Stimulated activated CD4-positive, alpha-beta T cell treated with anti-CD3 and anti-CD28 coated beads, Interleukin-4, amount 100 ng/mL, for 4 hours (primary cell): ENCODE results near the gene RAB21.
"Not testable (repeated sequence)": the region's sequence is repeated elsewhere in the genome, so short reads cannot be mapped to it uniquely, and the experiment has no call there.

Experiments
- DNase-seq, 2 experiments: peaks; one replicate each; pipeline ENCODE4 v3.0.0-alpha.2; 2020

Gene RAB21

DNA sequence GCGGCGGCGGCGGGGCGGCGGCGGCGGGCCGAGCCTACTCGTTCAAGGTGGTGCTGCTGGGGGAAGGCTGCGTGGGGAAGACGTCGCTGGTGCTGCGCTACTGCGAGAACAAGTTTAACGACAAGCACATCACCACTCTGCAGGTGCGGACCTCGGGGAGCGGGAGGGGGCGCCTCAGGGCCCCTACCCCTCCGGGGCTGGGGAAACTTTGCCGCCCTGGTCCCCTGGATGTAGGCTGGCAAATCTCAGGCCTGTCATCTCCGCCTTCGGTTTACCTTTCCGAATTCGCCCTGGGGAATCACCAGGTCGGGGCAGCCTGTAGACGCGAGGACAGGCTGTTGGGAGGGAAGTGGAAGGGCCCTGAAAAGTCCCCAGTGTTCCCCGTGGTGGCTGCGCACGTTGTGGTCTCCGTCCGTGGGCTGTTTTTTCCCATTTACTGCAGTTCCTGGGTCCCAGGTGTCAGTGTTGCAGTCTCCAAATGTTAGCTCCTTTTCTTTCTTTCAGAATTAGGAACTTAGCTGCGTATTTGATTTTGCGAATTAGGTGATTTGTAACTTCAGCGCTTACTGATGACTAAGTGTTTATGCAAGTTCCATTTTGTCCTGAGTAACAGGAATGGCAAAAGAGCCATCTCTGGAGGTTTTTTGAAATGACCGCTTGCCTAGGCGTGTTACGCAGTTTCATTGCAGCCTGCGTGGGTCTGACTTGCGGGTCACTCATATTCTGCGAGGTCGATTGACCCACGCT is 656 bp downstream of the RAB21 start:
- peak; percentile 48 to 57 for DNase-seq

GRCh38 chr12:71756054-71756690 is 1.5 kb downstream of the RAB21 start:
- DNase-seq = no peak

DNA sequence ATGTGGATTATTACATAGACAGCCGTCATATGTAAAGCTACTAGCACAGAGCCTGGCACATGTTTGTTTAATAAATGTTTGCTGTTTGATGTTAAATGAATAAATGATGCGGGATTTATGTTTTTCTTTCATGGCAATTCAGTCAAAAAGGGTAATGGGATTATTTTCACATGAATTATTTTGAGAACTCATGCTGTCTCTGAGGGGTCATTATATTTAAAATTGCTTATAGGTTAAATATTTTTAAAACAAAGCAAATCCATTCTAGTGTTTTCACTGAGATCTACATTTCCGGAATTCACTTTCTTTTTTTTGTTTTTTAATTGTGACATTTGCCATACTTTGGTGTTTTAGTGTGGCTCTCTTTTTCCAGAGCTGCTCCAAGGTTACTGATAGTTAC is 5.3 kb downstream of the RAB21 start:
- DNase-seq = no peak

DNA sequence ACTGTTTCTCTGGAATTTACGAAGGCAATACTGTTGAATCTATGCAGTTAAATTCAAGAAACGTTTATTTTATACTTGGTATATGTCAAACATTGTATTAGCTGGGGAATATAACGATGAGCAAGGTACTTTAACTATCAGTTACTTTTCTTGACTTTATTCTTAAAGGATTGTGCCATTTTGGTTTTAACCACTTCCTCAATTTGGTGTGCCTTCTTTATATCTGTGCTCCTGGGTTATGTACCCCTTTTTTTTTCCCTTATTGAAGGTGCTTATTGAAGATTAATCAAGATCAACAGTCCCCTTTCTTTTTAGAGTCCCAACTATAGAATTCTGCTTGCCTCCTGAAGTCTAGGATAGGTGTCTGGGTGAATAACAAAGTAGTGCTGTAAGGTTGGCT is 5.8 kb downstream of the RAB21 start:
- no peak for DNase-seq

- not testable (repeated sequence) for DNase-seq
These were observed 6.7 kb downstream of the RAB21 start for GRCh38 chr12:71761354-71761753.

DNA sequence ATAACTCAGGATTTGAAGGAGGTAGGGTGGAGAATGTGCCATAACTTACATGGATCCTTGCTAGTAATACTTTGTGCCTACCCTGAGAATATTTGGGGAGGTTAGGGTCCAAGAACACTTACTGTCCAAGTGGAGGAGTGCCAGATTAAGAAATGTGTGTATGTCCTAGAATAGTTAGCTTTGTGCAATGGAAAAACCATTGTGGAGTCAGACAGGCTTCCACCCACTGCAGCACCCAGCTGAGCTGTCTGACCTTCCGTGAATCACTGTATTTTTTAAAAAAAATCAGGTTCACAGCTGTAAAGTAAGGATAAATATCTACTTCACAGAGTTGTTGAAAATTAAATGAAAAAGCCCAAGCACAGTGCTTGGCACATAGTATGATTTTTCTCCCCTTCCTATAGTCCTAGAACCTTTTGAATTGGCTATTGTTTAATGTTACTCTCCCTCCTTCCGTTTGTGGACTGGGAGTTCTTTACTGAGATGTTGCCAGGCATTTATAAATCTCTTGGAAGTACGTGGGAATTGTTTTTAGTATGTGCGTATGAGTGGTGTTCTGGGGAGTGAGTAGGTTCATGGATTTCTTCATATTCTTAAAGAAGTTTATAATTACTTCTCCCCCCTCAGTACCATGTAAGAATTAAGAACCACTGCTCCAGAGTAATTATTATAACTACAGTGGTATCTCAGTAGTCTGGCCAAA is 9.2 kb downstream of the RAB21 start:
- peak in 1 of 2 experiments; percentile 12 for DNase-seq

DNA sequence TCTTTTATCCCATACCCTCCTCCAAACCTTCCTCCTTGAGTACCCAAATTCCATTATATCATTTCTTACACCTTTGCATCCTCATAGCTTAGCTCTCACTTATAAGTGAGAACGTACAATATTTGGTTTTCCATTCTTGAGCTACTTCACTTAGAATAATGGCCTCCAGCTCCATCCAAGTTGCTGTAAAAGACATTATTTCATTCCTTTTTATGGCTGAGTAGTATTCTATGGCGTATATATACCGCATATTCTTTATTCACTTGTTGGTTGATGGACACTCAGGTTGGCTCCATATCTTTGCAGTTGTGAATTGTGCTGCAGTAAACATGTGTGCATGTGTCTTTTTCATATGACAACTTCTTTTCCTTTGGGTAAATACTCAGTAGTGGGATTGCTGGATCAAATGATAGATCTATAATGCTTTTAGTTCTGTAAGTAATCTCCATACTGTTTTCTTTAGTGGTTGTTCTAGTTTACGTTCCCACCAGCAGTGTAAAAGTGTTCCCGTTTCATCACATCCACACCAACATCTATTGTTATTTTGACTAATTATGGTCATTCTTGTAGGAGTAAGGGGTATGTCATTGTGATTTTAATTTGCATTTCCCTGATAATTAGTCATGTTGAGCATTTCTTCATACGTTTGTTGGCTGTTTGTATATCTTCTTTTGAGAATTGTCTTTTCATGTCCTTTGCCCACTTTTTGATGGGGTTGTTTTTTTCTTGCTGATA is 10.1 kb downstream of the RAB21 start:
- DNase-seq = no peak

DNA sequence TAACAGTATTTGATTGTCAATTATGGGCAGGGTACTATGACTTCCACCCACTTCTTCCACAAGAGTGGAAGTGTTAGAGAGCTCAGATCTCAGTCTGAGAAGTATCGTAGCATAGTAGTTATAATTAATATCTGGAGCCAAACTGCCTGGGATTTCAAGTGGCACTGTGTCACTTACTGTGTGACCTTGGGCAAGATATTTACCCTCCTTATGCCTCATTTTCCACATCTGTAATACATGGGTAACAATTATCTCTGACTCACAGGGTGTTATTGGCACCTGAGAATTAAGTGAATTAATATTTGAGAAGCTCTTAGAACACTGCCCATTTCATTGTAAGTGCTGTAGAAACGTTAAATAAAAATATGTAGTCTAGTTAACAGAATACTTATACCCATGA is 11.5 kb downstream of the RAB21 start:
- no peak for DNase-seq

DNA sequence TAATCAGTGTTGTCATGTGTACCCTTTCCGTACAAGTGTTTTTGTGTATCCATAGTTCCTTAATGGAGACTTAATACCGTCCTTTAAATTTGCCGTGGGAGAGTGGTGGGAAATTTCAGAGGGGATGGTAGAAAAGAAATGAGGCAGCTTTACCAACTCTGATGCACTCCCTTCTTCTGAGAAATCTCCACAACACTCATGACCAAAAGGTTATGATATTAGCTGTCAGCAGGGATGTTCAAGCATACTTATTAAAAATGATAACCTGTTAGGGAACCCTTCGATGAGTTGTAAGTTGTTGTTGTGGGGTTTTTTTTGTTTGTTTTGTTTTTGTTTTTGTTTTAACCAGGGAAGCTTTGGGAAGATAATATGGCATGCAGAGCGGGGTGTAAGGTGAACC is 12.5 kb downstream of the RAB21 start:
- DNase-seq = no peak

GRCh38 chr12:71768900-71769299 is 14.2 kb downstream of the RAB21 start:
- DNase-seq = no peak

DNA sequence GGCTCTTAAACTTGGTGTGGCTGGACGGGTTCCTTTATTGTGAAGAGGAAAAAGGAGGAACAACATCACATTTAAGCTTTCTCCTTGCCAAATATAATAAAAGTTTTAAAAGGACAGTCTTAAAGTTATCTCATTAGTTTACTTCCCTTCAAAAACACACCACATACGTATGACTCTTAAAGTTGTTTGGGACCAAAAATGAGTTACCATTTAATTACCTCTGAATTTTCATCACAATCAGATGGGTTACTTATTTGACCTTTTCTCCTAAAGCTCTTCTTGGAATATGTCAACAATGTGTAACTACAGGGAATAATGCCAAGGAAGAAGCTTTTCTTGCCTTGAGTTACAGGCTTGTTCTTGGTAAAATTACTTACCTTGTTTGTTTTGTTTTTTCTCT is 16.4 kb downstream of the RAB21 start:
- DNase-seq = no peak

DNA sequence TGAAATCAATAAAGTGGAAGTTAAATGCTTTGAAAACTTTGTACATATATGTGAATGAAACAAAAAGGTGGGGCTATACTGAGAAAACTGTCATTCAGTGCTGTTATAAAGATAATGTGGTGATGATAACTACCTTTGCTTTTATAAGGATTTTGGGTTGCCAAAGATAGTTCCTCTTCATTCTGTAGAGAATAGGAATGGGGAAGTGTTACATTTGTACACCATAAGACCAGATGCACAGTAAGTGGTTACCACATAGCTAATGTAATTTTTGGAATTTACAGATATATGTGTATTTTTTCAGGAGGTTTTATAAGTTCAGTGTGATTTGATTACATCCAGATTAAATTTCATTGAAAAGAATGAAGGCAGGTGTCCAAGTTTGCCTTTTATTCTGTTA is 18.1 kb downstream of the RAB21 start:
- no peak for DNase-seq

GRCh38 chr12:71780237-71780822 is 25.7 kb downstream of the RAB21 start:
- peak; percentile 8 to 23 for DNase-seq

- no peak for DNase-seq
These were observed 27.4 kb downstream of the RAB21 start for GRCh38 chr12:71782017-71782416.

DNA sequence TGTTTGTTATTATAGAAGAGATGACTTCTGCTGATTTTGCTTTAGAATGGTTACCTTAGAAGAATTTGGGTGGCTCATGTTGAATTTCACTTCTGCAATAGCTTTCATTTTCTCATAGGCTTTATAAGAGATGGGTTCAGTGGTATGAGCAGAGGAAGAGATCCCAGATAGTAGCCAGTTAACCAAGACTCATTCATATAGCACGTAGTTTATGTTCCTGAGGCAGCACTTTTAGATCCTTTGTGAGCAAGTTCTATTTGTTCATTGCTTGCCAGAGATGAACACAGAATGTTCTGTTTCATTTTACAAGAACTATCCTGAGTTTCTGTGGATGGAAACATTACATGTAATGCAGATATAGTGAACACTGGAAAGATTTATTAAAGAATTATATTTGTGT is 32.2 kb downstream of the RAB21 start:
- no peak for DNase-seq

GRCh38 chr12:71787580-71787979 is 32.9 kb downstream of the RAB21 start:
- DNase-seq = no peak

DNA sequence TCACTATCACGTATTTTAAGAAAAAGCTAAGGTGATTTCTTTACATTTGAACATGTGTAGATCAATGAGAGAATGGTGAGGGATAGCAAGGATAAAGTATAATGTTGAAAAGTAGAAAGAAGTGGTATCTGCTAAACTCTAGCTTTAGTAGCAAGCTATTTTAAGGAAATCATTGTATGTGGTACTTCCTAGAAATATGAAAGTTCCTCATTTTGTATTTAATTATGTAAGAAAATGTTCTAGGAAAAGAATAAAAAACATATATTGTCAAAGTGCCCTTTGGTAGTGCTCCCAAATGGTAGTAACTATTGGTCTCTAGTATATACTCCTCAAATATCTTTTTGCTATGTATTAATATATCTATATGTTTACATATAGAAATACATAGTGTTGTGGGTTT is 35.7 kb downstream of the RAB21 start:
- no peak for DNase-seq

- DNase-seq = no peak
These were observed 36.9 kb downstream of the RAB21 start for GRCh38 chr12:71791473-71792150.

DNA sequence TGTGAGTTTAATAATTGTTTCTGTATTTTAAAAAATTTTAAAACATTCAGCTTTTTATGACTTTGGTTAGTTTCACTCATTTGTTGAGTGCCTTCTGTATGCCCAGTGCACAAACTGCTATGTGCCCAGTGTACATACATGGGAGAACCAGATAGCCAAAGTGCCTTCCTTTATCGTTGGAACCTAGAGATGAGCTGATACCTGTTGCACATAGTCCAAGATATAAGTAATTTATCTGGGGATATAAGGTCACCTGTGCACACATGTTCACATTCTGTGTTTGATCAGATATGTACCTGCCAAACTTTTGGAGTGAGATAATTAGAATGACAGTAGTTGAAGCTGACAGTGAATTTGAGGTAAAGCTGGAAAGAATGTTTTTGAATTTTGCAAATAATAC is 37.9 kb downstream of the RAB21 start:
- no peak for DNase-seq

DNA sequence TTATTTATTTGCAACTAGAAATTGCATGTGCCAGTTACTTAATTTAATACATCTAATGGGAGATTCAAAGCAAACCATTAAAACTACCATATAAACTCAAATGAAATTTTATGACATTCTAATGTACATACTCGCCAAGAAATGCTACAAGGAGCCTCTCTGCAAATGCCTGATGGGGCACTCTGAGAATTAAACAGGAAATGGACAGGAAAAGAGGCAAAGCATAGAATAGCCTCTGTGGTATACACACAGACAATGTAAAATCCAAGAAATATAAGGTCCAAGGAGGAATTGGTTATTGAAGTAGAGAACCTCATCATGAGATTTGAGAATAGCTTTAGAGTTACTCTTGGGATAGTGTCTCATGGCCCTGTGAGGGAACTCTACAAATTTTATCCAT is 41.2 kb downstream of the RAB21 start:
- DNase-seq = no peak

- no peak for DNase-seq
These were observed 42.9 kb downstream of the RAB21 start for GRCh38 chr12:71797531-71797930.

DNA sequence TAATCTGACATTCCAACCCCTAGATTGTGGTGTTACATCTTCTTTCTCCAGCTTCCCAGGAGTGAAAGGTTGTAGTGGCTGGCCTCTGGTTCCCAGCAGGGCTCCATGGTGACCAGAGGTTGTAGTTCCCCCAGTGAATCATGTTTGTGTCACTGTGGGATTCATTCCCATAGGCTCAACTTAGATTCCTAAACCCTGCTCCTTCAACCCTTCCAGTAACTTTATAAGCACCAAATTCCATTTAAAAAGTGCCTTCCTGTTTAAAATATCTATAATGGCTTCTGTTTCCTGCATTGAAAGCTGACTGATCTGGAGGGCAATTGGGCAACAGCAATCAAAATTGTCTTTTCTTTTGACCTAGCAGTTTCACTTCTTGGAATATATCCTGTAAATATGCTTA is 44.4 kb downstream of the RAB21 start:
- DNase-seq = no peak

- no peak for DNase-seq
These were observed 45.5 kb downstream of the RAB21 start for GRCh38 chr12:71800177-71800576.
